HT1080 (cell line): Measurements from ENCODE around the gene DEPP1. TPM values are rescaled to one million over a fixed set of nuclear protein-coding genes. Genes with fewer than 3 reads are reported as not detected.

Experiments used
- DNase-seq: peaks from one replicate; pipeline ENCODE4 v3.0.0-alpha.2; 2015; ENCODE audit warnings: low read depth
- total RNA-seq: library from RNA; depleted of rRNA; stranded (reverse); fragments of >200 nt; shearing (Covaris generic); gene quantifications from 2 replicates; pipeline ENCODE4 v1.2.3, GENCODE V29; 2014

The DEPP1 gene
- total RNA-seq, 1 experiment from 2014 or later: 1.2 TPM

DNA sequence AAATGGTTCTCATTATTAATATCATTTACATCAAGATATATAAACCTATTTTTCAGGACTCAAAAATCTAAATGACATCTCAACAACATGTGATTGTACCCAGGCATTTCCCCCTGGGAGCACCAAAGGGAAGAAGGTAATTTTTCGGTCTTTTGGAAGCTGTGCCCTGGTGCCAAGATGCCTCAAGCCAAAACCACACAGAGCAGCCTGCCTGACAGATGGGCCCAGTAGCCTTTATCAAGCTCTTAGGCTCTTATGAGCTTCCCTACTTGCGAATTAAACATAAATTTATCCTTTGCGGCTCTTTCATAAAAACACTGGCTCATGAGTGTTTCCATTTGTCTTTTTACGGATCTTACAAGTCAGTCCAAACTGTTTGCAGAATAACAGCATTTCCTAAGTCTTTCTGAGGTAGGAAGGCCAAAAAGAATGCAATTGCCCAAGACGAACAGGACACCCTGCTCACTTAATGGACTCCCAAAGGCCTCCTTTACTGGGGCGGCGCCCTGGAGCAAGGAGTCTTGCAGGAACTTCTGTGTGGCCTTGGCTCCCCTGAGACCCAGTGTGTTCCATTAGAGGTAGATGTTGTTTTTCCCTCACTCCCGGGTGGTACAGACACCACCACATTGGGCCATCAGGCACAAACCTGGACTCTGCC lies 23.1 kb downstream of the DEPP1 start:
- DNase-seq: no peak

DNA sequence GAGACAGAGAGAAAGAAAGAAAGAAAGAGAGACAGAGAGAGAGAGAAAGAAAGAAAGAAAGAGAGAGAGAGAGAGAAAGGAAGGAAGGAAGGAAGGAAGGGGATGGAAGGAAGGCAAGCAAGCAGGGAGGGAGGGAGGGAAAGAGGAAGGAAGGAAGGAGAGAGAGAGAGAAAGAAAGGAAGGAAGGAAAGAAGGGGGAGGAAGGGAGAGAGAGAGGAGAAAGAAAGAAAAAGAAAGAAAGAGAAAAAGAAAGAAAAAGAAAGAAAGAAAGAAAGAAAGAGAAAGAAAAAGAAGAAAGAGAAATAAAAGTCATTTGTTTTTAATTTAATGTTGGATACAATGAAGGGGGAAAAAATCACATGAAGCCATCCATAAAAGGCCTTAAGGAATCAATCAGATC lies 23.6 kb downstream of the DEPP1 start:
- DNase-seq: no peak

DNA sequence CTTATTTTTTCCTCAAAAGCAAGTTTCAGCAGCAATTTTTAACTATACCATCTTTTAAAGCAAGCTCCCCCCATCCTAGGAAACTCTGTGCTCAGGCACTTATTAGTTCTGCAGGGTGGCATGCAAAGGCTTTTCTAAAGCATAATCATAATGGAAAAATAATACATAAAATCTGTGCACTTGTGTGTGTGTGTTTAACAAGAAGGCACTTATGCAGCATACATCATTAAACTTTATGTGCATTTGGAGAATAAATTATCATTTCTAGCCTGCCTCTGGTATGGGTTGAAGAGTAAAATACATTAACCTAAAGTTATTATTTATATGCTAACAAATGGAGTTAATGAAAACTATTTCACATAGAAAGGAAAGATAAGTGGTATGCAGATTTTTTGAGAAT lies 24.6 kb downstream of the DEPP1 start:
- DNase-seq: no peak

DNA sequence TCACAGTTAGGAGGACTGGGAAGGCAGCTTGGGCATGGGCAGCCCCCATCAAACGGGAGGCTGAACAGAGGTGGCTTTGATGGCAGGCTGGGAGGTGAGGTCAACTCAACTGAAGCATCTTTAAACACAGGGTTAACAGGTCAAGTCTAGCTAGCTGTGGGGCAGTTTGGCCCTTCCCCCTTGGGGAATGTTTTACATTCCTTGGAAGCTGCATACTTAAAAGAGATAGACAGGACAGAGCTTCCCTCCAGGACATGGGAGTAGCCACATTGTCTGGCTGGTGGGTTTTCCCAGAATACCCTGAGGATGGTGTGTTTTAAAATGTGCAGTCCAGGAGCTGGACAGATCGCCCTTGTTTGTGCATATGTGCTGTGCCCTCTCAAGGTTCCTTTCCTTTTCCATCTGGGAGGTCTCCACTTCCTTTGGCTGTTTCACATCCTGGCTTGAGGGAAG lies 25.8 kb downstream of the DEPP1 start:
- DNase-seq: no peak

DNA sequence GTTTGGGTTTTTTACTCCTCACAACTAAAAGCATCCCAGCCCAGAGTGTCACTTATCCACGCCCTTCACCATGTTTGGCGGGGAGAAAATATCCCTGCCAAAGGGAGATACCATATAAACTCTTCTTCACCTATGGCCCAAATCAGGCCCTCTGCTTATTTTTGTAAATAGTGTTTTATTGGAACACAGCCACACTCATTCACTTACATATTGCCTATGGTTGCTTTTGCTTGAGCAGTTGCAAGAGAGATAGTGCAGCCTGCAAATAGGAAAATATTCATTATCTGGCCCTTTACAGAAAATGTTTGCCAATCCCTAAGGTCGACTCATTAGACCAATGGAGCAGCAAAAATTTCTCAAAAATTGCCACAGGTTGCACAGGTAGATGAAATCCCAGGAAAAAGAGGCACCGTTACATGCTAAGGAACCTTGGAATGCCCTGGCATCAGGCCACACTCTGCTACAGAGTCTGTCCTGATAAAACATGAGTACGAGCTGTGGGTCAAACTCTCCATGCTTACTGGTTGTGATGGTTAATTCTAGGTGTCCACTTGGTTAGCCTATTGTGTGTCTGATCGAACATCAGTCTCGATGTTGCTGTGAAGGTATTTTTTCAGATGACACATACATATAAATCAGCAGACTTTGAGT lies 26.9 kb downstream of the DEPP1 start:
- DNase-seq: no peak

DNA sequence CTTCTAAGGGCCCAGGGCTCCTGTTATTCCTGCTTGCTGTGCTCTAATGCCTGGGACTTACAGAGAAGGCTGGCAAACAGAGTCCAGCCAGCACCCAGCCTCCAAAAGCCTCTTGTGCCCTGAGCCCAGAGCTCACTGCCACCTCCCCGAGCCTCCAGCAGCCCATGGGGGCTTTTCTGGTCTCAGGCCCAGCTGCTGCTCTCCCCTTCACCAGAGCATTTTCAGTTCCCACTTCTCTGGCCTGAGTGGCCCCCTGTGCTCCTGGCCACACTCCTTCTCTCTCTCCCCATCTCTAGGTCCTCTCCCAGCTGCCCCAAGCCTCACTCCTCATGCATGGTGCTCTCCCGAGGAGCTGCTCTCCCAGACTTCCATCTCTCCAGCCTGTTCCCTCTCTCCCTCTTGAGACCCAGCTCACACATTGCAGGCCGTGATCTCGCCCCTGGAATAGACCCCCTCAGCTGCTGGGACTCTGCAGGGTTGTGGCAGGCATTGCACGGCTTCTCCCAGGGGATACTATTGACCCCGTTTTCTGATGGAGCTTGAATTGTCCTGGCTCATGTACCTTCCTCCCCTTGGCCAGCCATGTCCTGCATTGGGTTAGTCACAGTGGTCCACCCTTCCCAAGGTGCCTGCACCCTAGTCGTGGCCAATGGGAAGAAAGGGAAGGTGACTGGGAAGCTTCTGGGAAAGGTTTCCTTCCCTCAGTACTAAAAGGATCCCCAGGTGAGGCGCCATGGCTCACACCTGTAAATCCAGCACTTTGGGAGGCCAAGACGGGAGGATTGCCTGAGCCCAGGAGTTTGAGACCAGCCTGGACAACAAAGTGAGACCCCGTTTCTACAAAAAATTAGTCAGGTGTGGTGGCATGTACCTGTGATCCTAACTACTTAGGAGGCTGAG lies 28.0 kb downstream of the DEPP1 start:
- DNase-seq: no peak

DNA sequence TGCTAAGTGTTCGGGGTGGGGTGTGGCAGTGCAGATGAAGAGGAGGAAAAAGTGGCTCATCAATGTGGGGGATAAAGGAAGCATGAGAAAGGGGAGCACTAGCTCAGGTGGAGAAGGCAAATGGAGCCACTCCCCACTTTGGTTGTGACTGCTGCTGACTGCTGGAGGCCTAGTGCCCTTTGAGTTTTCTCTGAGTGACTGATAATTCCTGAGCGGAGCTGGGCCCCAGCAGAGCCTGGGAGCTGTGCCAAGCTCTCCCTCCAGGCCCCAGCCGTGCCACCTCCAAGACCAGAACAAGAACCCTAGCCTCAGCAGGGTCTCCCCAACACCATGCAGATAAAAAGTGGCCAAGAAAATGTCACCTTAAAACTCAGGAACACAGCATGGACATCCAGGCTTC lies 28.7 kb downstream of the DEPP1 start:
- no peak for DNase-seq

DNA sequence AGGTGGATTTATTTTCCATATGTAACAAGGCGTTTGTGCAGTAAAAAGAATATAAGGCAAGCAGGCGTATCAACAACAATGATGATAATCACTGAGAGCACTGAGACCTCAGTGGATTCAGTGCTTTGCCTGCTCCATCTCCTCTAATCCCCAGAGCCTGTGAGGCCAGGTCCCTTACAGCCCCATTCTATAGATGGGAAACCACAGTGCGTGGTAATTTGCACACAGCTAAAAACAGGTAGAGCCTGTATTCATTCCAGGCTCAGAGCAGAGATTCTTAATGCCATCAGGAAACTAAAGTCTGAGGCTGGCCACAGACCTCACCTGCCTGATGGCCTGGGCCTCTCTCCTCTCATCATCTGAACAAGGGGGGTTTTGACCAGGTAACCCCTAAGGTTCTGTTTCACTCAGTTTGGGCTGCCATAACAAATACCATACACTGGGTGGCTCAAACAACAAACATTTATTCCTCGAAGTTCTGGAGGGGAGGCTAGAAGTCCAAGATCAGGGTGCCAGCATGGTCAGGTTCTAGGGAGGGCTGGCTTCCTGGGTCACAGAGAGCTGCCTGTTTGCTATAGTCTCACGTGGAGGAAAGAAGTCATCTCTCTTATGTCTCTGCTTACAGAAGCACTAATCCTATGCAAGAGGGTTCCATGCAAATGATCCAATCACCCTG lies 29.3 kb downstream of the DEPP1 start:
- no peak for DNase-seq

DNA sequence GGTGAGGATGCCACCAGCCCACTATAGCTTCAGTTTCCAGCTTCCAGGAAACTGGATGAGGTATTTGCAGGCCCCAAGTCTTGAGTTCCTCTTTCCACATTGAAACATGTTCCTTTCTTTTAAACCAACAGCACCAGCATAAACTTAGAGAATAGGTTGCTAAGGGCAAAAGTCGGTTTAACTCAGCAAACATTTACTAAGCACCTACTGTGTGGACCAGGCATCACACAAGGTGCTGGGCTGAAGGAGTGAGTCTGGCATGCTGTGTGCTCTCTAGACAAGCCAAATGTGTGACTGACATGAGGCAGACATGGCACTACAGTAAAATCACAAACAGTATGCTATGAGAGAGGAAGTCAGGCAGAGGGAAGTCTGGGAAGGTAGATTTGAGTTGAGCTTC lies 30.0 kb downstream of the DEPP1 start:
- DNase-seq: no peak

DNA sequence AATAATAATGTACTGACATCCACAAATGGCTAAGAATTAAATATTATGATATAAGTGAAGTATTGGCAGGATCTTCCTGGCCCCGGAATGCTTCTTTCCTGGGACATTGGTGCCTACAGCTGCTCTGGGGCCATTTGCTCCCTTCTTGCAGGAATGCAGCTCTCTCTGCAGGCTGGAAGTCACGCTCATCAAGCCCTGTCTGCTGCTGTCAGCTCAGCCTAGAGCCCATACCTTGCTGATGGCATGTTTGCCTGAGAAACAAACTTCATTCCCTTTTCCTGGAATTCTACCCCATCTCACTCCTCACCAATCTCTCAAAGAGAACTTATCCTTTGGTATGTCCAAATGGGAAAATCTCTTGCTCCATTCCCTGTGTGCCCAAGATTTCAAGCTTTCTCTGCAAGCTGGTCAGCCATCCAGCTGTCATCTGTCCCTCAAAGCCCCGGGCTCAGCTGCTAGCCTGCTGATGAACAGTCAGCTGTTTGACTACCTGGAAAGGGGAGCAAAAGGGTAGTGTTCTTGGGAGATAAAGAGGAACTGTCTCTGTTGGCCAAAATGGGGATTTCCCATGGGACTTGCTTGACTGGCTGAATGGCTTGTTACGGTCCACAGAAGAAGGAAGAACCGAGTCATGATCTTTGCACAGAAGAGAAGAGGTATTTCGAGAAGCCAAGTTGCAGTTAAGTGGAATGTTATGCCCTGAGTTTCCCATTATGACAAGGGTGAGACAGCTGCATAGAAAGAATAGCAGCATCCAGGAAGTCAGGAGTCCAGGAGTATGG lies 31.0 kb downstream of the DEPP1 start:
- no peak for DNase-seq

DNA sequence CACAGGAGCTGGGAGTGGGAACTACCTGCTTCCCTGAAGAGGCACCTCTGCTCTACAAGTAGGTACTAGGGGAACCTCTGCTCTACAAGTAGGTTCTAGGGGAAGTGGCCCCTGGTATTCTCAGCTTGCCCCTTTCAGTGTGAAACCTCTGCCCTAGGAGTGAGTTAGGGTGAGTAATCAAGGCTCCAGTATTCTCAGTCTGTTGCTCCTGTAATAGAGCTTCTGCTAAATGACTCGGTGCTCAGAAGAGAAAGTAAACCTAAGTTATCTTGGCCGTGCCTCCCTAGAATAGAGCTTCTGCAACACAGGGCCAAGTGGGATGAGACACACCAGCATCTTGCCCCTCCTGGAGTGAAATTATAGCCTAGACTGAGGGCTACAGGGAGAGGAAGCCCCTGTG lies 32.4 kb downstream of the DEPP1 start:
- DNase-seq: peak; percentile 52

DNA sequence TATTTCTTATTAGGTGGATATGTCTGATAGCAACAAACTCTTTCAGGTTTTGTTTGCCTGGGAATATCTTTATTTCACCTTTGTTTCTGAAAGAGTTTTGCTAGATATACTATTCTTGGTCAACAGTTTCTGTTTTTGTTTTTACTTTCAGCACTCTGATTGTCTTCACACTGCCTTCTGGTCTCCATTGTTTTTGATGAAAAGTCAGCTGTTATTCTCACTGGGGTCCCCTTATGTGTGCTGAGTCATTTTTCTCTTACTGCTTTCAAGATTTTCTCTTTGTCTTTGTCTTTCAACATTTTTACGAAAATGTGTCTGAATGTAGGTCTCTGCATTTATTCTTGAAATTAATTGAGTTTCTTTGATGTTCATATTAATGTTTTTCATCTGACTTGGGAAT lies 34.3 kb downstream of the DEPP1 start:
- DNase-seq: no peak

DNA sequence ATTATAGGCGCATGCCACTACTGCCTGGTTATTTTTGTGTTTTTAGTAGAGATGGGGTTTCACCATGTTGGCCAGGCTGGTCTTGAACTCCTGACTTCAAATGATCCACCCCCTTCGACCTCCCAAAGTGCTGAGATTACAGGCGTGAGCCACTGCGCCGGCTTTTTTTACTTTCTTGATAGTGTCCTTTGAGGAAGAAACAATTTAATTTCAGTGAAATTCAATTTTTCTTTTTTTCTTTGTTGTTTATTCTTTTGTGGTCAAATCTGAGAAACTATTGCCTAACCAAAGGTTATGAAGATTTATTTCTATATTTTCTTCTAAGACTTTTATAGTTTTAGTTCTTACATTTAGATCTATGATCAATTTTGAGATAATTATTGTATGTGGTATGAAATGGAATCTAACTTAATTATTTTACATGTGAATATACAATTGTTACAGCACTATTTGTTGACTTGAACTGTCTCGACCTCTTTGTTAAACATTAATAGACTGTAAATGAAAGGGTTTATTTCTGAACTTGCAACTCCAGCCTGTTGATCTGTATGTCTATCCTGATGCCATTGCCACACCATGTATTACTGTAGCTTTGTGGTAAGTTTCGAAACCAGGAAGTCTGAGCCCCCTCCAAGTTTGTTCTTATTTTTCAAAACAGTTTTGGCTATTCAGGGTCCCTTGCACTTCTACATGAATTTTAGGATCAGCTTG lies 38.8 kb downstream of the DEPP1 start:
- DNase-seq: no peak

DNA sequence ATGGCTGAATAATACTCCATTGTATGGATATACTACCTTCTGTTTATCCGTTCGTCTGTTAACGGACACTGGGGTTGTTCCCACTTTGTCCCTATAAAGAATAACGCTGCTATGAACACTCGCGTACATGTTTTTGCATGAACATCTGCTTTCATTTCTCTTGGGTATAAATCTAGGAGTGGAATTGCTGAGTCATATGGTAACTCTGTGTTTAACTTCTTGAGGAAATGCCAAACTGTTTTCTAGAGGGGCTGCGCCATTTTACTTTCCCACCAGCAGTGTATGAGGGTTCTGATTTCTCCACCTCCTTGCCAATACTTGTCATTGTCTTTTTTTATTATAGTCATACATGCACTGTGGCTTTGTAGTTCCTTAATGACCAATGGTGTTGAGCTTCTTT lies 39.7 kb downstream of the DEPP1 start:
- no peak for DNase-seq

DNA sequence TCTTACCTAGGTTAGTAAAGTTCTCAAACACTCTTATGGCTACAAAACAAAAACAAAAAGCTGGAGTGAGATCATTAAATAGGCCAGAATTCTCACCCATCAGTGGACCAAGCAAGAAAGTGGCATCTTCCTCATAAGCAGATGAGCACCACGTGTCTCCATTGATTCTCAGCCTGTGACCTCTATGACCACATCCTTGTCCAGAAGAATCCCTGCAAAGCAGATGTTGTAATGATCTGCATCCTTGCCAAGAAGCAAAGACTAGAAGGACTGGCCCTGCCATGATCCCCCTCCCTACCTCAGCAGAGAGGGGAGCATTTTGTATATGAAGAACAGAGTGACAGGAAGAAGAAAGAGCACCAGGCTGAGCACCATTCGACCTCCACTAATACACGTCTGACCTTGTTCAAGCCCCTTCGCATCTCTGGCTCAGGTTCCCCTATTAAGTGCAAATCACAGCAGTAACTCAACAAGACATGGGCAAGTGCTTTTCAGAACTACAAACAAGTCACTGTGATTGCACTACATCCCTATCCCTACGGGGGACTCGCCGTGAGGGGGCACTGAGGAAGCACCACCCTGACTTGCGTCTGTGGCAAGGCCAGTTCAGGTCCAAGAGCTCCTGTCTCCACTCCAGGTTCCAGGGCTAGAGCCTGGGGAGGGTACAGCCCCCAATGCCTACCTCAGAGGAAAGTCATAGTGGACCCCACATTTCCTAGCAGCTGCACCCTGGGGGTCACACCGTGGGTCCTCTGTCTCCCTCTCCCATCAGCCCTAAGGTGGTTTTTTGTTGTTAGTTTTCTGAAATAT lies 41.2 kb downstream of the DEPP1 start:
- DNase-seq: no peak

DNA sequence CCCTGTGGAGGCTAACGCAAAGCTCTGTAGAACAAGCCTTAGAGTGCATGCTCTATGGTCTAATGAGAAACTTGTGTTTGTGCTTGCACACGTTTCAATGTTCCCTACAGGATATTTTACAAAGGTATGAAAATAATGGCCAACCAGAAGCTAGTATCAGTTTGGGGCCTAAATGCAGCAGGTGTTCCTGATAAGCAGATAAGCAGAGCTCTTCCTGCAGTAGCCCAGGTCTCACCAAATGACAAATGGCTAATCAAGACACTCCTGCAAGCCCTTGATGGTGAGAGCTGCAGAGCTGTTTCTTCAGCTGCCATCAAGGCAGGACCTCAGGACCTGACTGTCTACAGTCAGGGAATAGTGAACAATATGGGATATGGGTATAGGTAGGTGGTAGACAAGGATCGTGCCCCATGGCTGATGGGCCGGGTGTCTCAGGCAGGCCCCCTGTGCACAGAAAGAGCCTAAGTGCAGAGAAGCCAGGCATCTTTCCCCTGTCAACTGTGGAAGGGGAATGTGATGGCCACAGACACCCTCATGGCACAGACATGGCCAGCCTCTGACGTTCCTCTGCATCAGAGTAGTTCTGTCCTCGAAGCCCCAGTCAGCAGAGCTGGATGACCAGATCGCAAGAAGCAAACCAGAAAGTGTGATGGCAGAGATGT lies 42.2 kb downstream of the DEPP1 start:
- no peak for DNase-seq

DNA sequence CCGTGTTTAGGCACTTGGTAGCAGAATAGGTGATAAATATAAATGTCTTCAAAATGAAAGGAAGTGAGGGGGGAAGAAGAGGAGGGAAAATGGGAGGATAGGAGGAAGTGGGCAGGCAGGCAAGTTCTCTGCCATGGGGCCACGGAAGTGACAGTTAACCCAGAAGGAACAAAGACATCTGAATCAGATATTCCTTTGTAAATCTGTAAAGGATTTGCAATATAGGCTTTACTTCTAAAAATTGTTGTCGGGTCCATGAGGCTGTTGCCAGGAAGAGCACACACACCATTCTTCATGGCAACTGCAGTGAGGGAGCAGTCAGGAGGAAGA lies 42.7 kb downstream of the DEPP1 start:
- DNase-seq: no peak

DNA sequence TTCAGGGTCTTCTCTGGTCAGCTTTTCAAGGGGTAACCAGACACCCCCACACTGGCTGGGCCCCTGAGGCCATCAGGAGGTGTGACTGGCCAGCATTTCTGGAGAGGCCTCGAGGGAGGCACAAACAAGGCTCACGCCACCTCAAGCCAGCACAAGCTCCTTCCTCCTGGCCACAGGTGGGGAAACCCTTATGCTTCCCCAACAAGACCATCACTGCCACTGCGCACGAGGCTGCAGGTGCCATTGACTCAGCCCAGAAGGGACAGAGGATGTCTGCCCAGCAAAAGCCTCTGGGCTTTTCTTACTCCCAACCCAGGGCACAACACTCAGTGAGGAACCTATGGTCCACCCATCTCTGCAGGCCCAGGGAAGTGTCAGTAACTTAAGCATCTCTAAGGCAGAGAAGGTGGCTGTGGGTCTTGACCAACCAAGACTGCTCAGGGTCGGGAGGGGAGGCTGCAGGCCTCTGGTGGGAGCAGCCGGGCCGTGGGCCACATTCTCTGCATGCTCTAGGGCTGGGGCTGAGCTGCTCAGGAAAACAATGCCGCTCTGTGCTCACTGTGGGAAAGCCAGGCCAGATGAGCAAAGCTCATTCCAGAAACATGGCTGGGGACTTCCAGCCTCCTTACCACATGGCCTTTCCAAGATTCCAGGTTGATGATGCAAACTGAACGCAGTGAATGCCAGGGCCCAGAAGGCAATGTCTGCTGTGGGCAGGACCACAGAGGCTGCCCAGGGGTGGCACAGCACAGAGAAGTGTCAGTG lies 43.2 kb downstream of the DEPP1 start:
- peak; percentile 85 for DNase-seq
